Natural killer cell (primary cell): ENCODE results near the gene CACNG4. TPM values are rescaled to one million over a fixed set of nuclear protein-coding genes. Genes with fewer than 3 reads are reported as not detected.

Experiments
- ATAC-seq, 3 donors: fragments of 150-1000 bp in 2 of 3; fragments of 200-7000 bp in 1 of 3; cut with Tn5 transposase; 1 replicate in 1 of 3; 2 replicates in 2 of 3; pipeline ENCODE4 v1.10.0; 2021; ENCODE audit warnings: mild to moderate bottlenecking in 2 of 3, moderate library complexity in 2 of 3
- DNase-seq, 2 donors: peaks; one replicate each; pipeline versions ENCODE4 v3.0.0 to v3.0.0-alpha.2; 2013 to 2021; ENCODE audit warnings: mixed read lengths in 1 of 2
- H3K27ac ChIP-seq: one replicate; pipeline ENCODE4 v1.5.1; 2013; ENCODE audit warnings: mild to moderate bottlenecking, low read length
- H3K27me3 ChIP-seq: one replicate; pipeline ENCODE4 v1.6.1; 2013; ENCODE audit warnings: low read length; ENCODE audit not compliant: control insufficient read depth, insufficient read depth
- H3K36me3 ChIP-seq: one replicate; pipeline ENCODE4 v1.6.1; 2013; ENCODE audit warnings: low read length; ENCODE audit not compliant: control insufficient read depth, insufficient read depth
- H3K4me1 ChIP-seq: one replicate; pipeline ENCODE4 v1.6.1; 2013; ENCODE audit warnings: low read length; ENCODE audit not compliant: control insufficient read depth, insufficient read depth
- H3K4me3 ChIP-seq: one replicate; pipeline ENCODE4 v1.5.1; 2013; ENCODE audit warnings: low read length
- H3K9me3 ChIP-seq: one replicate; pipeline ENCODE4 v1.6.1; 2013; ENCODE audit warnings: low read length; ENCODE audit not compliant: control insufficient read depth, insufficient read depth
- H3K27ac Mint-ChIP-seq, 2 donors: one replicate each; pipeline ENCODE4 v1.8.0; 2022; ENCODE audit warnings: mild to moderate bottlenecking in 2 of 2, mixed read lengths in 2 of 2, moderate library complexity in 1 of 2
- H3K27me3 Mint-ChIP-seq, 2 donors: one replicate each; pipeline ENCODE4 v1.8.0; 2022; ENCODE audit warnings: low read depth in 2 of 2, mixed read lengths in 2 of 2
- H3K36me3 Mint-ChIP-seq: one replicate; pipeline ENCODE4 v1.8.0; 2022; ENCODE audit warnings: mixed read lengths
- H3K4me1 Mint-ChIP-seq, 2 donors: one replicate each; pipeline ENCODE4 v1.8.0; 2022; ENCODE audit warnings: mixed read lengths in 2 of 2
- H3K4me3 Mint-ChIP-seq: one replicate; pipeline ENCODE4 v1.8.0; 2022; ENCODE audit warnings: mild to moderate bottlenecking, moderate library complexity, mixed read lengths
- H3K9me3 Mint-ChIP-seq, 2 donors: one replicate each; pipeline ENCODE4 v1.8.0; 2022; ENCODE audit warnings: mixed read lengths in 2 of 2
- CTCF ChIP-seq: fragments of 200-600 bp; IDR thresholded peaks from one replicate; pipeline ENCODE4 v1.8.0; 2022; ENCODE audit warnings: antibody characterized with exemption
- WGBS: methylation state at CpG from one replicate; pipeline ENCODE4 v1.1.7; 2013; ENCODE audit warnings: missing lambda C conversion rate; ENCODE audit not compliant: insufficient coverage; 5-methylcytosine and 5-hydroxymethylcytosine counted together
- intact Hi-C: fragments of 100-400 bp; cut with micrococcal nuclease; formaldehyde crosslinking; loops from one replicate; pipeline ENCODE4 v1.14.2; 2022
- total RNA-seq, 4 donors: library from RNA; stranded (reverse); fragments of 120-200 nt in 1 of 4; gene quantifications; one replicate each; pipeline versions ENCODE4 v1.2.3 to v1.2.4, GENCODE V29; 2013 to 2022

CACNG4 gene
- total RNA-seq, 3 donors from 2014 or later (not counting 1 experiment from before 2014, with no cell fraction given), result not detected

GRCh38 chr17:66964930-66965800 is 658 bp downstream of the CACNG4 start:
- Mint-ChIP-seq H3K27ac (no peak overlapping the region), H3K4me3 (peak overlapping the region; percentile 67), H3K4me1 (peaks cover 0 to 4% of the 10 kb centered on the region in 2 donors), H3K9me3 (no peaks in the 10 kb centered on the region), H3K36me3 (no peaks in the 10 kb centered on the region), H3K27me3 (peaks cover 53 to 58% of the 10 kb centered on the region in 2 donors)
- Histone ChIP-seq H3K4me3 (no peak overlapping the region), H3K9me3 (no peaks in the 10 kb centered on the region), H3K27me3 (peaks cover 17% of the 10 kb centered on the region), H3K27ac (no peak overlapping the region), H3K36me3 (no peaks in the 10 kb centered on the region), H3K4me1 (peaks cover 8% of the 10 kb centered on the region)
- intact Hi-C loops, result no loop called here
- ATAC-seq, result peak in 1 of 3 donors; percentile 41
- 1% methylated on average over 73 of the region's 92 CpGs for WGBS
- TF ChIP-seq CTCF, result no peak
- no peak for DNase-seq

- peaks cover 58 to 65% of the 10 kb centered on the region in 2 donors for H3K27me3 Mint-ChIP-seq
- no peaks in the 10 kb centered on the region for H3K9me3 ChIP-seq
- H3K27me3 ChIP-seq, result peaks cover 17% of the 10 kb centered on the region
- H3K4me1 Mint-ChIP-seq, result peaks cover 0 to 4% of the 10 kb centered on the region in 2 donors
- DNase-seq (no peak), ATAC-seq (no peak)
- H3K4me1 ChIP-seq, result peaks cover 8% of the 10 kb centered on the region
- WGBS, result 5% methylated on average over 36 of the region's 36 CpGs
- H3K27ac ChIP-seq, result no peak overlapping the region
- H3K4me3 Mint-ChIP-seq, result peak overlapping the region; percentile 35
- no peaks in the 10 kb centered on the region for H3K9me3 Mint-ChIP-seq
- TF ChIP-seq CTCF, result no peak
- H3K4me3 ChIP-seq, result no peak overlapping the region
- H3K36me3 Mint-ChIP-seq, result no peaks in the 10 kb centered on the region
- no peaks in the 10 kb centered on the region for H3K36me3 ChIP-seq
- no peak overlapping the region for H3K27ac Mint-ChIP-seq
- intact Hi-C loops, result no loop called here
Measured at GRCh38 chr17:66965801-66966262, 1.3 kb downstream of the CACNG4 start.

- WGBS, result 9% methylated on average over 11 of the region's 11 CpGs
- no peaks in the 10 kb centered on the region for H3K9me3 ChIP-seq
- intact Hi-C loops, result no loop called here
- no peak for DNase-seq
- Mint-ChIP-seq H3K27me3 (peaks cover 59 to 69% of the 10 kb centered on the region in 2 donors), H3K4me1 (peaks cover 0 to 4% of the 10 kb centered on the region in 2 donors), H3K4me3 (peak overlapping the region; percentile 72), H3K36me3 (no peaks in the 10 kb centered on the region), H3K9me3 (no peaks in the 10 kb centered on the region), H3K27ac (no peak overlapping the region)
- no peak overlapping the region for H3K4me3 ChIP-seq
- peaks cover 8% of the 10 kb centered on the region for H3K4me1 ChIP-seq
- H3K27me3 ChIP-seq, result peaks cover 17% of the 10 kb centered on the region
- no peak for ATAC-seq
- no peaks in the 10 kb centered on the region for H3K36me3 ChIP-seq
- no peak overlapping the region for H3K27ac ChIP-seq
- TF ChIP-seq CTCF, result no peak
Measured at GRCh38 chr17:66966298-66966697, 1.8 kb downstream of the CACNG4 start.
